ENCODE measurements around the gene GABBR2.

The GABBR2 gene

GRCh38 chr9:98720402-98720801 is 11.7 kb upstream of the GABBR2 start:
- no peak for DNase-seq

- no peak for DNase-seq
Observed at GRCh38 chr9:98719055-98719454, 10.3 kb upstream of the GABBR2 start.

- DNase-seq: no peak
Observed at GRCh38 chr9:98714833-98715232, 6.1 kb upstream of the GABBR2 start.

- no peak for DNase-seq
Observed at GRCh38 chr9:98712987-98713386, 4.3 kb upstream of the GABBR2 start.

GRCh38 chr9:98709968-98710965 is 1.5 kb upstream of the GABBR2 start:
- DNase-seq: no peak

GRCh38 chr9:98708103-98708932 is 417 bp downstream of the GABBR2 start:
- DNase-seq: no peak

- no peak for DNase-seq
Observed at GRCh38 chr9:98707166-98708102, 1.3 kb downstream of the GABBR2 start.

GRCh38 chr9:98706651-98707165 is 2.0 kb downstream of the GABBR2 start:
- no peak for DNase-seq

GRCh38 chr9:98702835-98703380 is 5.8 kb downstream of the GABBR2 start:
- no peak for DNase-seq

- no peak for DNase-seq
Observed at GRCh38 chr9:98702340-98702739, 6.4 kb downstream of the GABBR2 start.

- no peak for DNase-seq
Observed at GRCh38 chr9:98701576-98701975, 7.2 kb downstream of the GABBR2 start.

- no peak for DNase-seq
Observed at GRCh38 chr9:98700801-98701200, 7.9 kb downstream of the GABBR2 start.

GRCh38 chr9:98698856-98699255 is 9.9 kb downstream of the GABBR2 start:
- DNase-seq: no peak

- no peak for DNase-seq
Observed at GRCh38 chr9:98694943-98695342, 13.8 kb downstream of the GABBR2 start.

GRCh38 chr9:98692392-98692791 is 16.3 kb downstream of the GABBR2 start:
- DNase-seq: no peak

- no peak for DNase-seq
Observed at GRCh38 chr9:98691890-98692289, 16.8 kb downstream of the GABBR2 start.

- no peak for DNase-seq
Observed at GRCh38 chr9:98690686-98691085, 18.0 kb downstream of the GABBR2 start.

- DNase-seq: no peak
Observed at GRCh38 chr9:98688710-98689495, 19.8 kb downstream of the GABBR2 start.

- DNase-seq: no peak
Observed at GRCh38 chr9:98687911-98688310, 20.8 kb downstream of the GABBR2 start.

- DNase-seq: no peak
Observed at GRCh38 chr9:98686961-98687855, 21.5 kb downstream of the GABBR2 start.
